Measurements from ENCODE around the gene NXNL1.
"Not testable (repeated sequence)": the region's sequence is repeated elsewhere in the genome, so short reads cannot be mapped to it uniquely, and the experiment has no call there.

Gene NXNL1

GRCh38 chr19:17486545-17487240 lies 26.0 kb upstream of the NXNL1 start:
- no peak for DNase-seq (ENCODE audit: low read depth)

- no peak for DNase-seq (ENCODE audit: low read depth)
Observed at GRCh38 chr19:17484520-17485185, 23.9 kb upstream of the NXNL1 start.

- DNase-seq (ENCODE audit: low read depth): no peak
Observed at GRCh38 chr19:17483605-17484002, 22.9 kb upstream of the NXNL1 start.

GRCh38 chr19:17482877-17483604 lies 22.3 kb upstream of the NXNL1 start:
- DNase-seq (ENCODE audit: low read depth): no peak

GRCh38 chr19:17481986-17482385 lies 21.3 kb upstream of the NXNL1 start:
- no peak for DNase-seq (ENCODE audit: low read depth)

GRCh38 chr19:17479325-17479791 lies 18.6 kb upstream of the NXNL1 start:
- no peak for DNase-seq (ENCODE audit: low read depth)

- DNase-seq (ENCODE audit: low read depth): no peak
Observed at GRCh38 chr19:17475541-17476115, 14.9 kb upstream of the NXNL1 start.

- DNase-seq (ENCODE audit: low read depth): not testable (repeated sequence)
Observed at GRCh38 chr19:17475011-17475540, 14.3 kb upstream of the NXNL1 start.

- peak; percentile 67 for DNase-seq (ENCODE audit: low read depth)
Observed at GRCh38 chr19:17473041-17473440, 12.3 kb upstream of the NXNL1 start.

- no peak for DNase-seq (ENCODE audit: low read depth)
Observed at GRCh38 chr19:17471410-17472125, 10.8 kb upstream of the NXNL1 start.

GRCh38 chr19:17470068-17470841 lies 9.5 kb upstream of the NXNL1 start, which contains the start of gene SLC27A1:
Gene SLC27A1, plus strand, starts transcription at chr19:17470524. Its CDS starts 17 bp downstream, at chr19:17470541.
- DNase-seq (ENCODE audit: low read depth): peak; percentile 97

GRCh38 chr19:17469481-17470067 lies 8.8 kb upstream of the NXNL1 start:
- peak; percentile 80 for DNase-seq (ENCODE audit: low read depth)

- DNase-seq (ENCODE audit: low read depth): no peak
Observed at GRCh38 chr19:17469092-17469480, 8.4 kb upstream of the NXNL1 start.

GRCh38 chr19:17468302-17469091 lies 7.8 kb upstream of the NXNL1 start:
- DNase-seq (ENCODE audit: low read depth): no peak

GRCh38 chr19:17467471-17468301 lies 7.0 kb upstream of the NXNL1 start:
- no peak for DNase-seq (ENCODE audit: low read depth)

- DNase-seq (ENCODE audit: low read depth): no peak
Observed at GRCh38 chr19:17466487-17466850, 5.7 kb upstream of the NXNL1 start.

GRCh38 chr19:17458970-17459369 lies 1.8 kb downstream of the NXNL1 start:
- no peak for DNase-seq (ENCODE audit: low read depth)

GRCh38 chr19:17457616-17458015 lies 3.1 kb downstream of the NXNL1 start:
- DNase-seq (ENCODE audit: low read depth): no peak

- DNase-seq (ENCODE audit: low read depth): no peak
Observed at GRCh38 chr19:17456127-17456526, 4.6 kb downstream of the NXNL1 start.
